ENCODE results near the gene CEP57L1.

DNA sequence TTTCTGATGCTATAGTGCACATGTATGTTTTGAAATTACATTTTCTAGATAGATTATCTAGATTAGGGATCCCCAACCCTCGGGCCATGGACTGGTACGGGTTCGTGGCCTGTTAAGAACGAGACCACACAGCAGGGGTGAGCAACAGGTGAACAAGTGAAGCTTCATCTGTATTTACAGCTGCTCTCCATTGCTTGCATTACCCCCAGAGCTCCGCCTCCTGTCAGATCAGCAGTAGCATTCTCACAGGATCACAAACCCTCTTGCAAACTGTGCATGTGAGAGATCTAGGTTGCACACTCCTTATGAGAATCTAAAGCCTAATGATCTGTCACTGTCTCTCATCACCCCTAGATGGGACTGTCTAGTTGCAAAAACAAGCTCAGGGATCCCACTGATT is 10.4 kb downstream of the CEP57L1 start:
- TF ChIP-seq POLR2A (IDR thresholded peaks at IDR 0.05) (no peak), CTCF (IDR thresholded peaks at IDR 0.05) (no peak)

Measured in lower leg skin (tissue), 3 donors.